ENCODE results near the gene FOXF1. TPM values are rescaled to one million over a fixed set of nuclear protein-coding genes. Genes with fewer than 3 reads are reported as not detected.

Gene FOXF1
- total RNA-seq, 2 donors from 2014 or later = not detected

DNA sequence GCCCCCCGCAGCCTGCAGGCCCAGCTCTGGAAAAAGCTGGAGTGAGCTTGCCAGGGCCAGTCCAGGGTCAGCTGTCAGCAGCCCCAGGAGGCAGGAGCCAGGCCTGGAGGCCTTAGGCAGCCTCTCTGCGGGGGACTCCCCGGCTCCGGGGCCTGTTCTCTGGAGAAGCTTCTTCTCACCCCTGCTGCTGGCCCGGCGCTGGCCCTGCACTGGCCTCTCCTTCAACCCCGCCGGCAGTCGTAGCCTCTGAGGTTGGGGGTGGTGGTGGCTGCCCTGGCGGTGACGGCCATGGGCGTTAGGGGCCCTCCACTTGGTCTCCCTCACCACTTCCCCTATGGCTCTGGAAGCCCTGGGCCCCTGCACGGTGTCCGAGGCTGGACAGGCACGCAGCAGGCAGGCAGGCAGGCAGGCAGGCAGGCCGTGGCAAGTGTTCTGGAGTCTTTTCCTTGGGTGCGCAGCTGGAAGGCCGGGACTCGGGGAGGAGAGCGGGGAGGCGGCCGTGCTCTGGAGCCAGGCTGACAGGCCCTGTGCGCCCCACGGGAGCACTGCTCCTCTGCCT is 2.1 kb downstream of the FOXF1 start:
- H3K27ac Mint-ChIP-seq = no peak overlapping the region
- H3K4me3 Mint-ChIP-seq = peak overlapping the region; percentile 17

DNA sequence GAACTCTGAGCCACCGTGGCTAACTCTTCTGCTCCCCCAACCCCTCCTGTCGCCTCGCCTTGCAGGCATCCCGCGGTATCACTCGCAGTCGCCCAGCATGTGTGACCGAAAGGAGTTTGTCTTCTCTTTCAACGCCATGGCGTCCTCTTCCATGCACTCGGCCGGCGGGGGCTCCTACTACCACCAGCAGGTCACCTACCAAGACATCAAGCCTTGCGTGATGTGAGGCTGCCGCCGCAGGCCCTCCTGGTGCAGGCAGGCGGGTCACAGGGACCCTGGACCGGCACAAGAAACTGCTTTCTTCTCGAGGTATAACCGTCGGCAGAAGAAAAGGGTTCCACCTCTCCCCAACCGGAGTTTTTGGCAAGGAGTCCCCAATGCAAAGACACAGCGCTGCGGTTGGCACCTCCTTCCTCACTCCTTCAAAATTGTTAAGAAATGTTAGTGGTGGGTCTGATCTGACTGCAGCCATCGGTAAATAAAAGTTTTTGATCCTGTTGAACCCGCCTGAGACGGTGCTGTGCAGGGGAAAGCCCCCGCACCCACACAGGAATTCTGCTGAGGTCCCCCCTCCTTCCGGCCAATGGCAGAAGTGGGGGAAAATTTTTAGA is 2.6 kb downstream of the FOXF1 start:
- 0 to 3% methylated on average over 1 to 28 of the region's 29 CpGs for WGBS, 2 experiments (ENCODE audit: insufficient coverage in 1 of 2, insufficient read length in 1 of 2)
- H3K27me3 ChIP-seq (ENCODE audit: control insufficient read depth, insufficient read depth, low read length, poor library complexity, severe bottlenecking) = peaks cover 100% of the 10 kb centered on the region
- peaks cover 13% of the 10 kb centered on the region for H3K4me1 Mint-ChIP-seq
- no peaks in the 10 kb centered on the region for H3K9me3 Mint-ChIP-seq
- peak; percentile 75 for DNase-seq
- H3K27ac Mint-ChIP-seq = no peak overlapping the region
- no peaks in the 10 kb centered on the region for H3K36me3 Mint-ChIP-seq (ENCODE audit: low read depth)
- no peak overlapping the region for H3K27ac ChIP-seq (ENCODE audit: low read depth, low read length)
- peaks cover 100% of the 10 kb centered on the region for H3K27me3 Mint-ChIP-seq (ENCODE audit: insufficient read depth)
- no peak overlapping the region for H3K4me3 ChIP-seq (ENCODE audit: low read length)
- peaks cover 3% of the 10 kb centered on the region for H3K4me1 ChIP-seq (ENCODE audit: control insufficient read depth, insufficient read depth, low read length)
- H3K36me3 ChIP-seq (ENCODE audit: control insufficient read depth, insufficient read depth, low read length) = no peaks in the 10 kb centered on the region
- H3K9me3 ChIP-seq (ENCODE audit: control insufficient read depth, low read length) = no peaks in the 10 kb centered on the region
- H3K9ac ChIP-seq (ENCODE audit: extremely low read depth, low read length, poor library complexity, severe bottlenecking) = no peak overlapping the region
- TF ChIP-seq, protein P1, sequence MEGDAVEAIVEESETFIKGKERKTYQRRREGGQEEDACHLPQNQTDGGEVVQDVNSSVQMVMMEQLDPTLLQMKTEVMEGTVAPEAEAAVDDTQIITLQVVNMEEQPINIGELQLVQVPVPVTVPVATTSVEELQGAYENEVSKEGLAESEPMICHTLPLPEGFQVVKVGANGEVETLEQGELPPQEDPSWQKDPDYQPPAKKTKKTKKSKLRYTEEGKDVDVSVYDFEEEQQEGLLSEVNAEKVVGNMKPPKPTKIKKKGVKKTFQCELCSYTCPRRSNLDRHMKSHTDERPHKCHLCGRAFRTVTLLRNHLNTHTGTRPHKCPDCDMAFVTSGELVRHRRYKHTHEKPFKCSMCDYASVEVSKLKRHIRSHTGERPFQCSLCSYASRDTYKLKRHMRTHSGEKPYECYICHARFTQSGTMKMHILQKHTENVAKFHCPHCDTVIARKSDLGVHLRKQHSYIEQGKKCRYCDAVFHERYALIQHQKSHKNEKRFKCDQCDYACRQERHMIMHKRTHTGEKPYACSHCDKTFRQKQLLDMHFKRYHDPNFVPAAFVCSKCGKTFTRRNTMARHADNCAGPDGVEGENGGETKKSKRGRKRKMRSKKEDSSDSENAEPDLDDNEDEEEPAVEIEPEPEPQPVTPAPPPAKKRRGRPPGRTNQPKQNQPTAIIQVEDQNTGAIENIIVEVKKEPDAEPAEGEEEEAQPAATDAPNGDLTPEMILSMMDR (conservative IDR thresholded peaks at IDR 0.05) = no peak
- peak overlapping the region; percentile 17 for H3K4me3 Mint-ChIP-seq

More for the DNA sequence above, 2.1 kb downstream of the FOXF1 start:
- H3K9me3 ChIP-seq (ENCODE audit: control insufficient read depth, low read length) = no peaks in the 10 kb centered on the region
- no peaks in the 10 kb centered on the region for H3K36me3 Mint-ChIP-seq (ENCODE audit: low read depth)
- H3K27ac ChIP-seq (ENCODE audit: low read depth, low read length) = no peak overlapping the region
- peaks cover 13% of the 10 kb centered on the region for H3K4me1 Mint-ChIP-seq
- peaks cover 100% of the 10 kb centered on the region for H3K27me3 ChIP-seq (ENCODE audit: control insufficient read depth, insufficient read depth, low read length, poor library complexity, severe bottlenecking)
- no peaks in the 10 kb centered on the region for H3K9me3 Mint-ChIP-seq
- no peaks in the 10 kb centered on the region for H3K36me3 ChIP-seq (ENCODE audit: control insufficient read depth, insufficient read depth, low read length)
- peak; percentile 79 for DNase-seq
- H3K9ac ChIP-seq (ENCODE audit: extremely low read depth, low read length, poor library complexity, severe bottlenecking) = no peak overlapping the region
- no peak overlapping the region for H3K4me3 ChIP-seq (ENCODE audit: low read length)
- TF ChIP-seq, protein P1 (conservative IDR thresholded peaks at IDR 0.05) = no peak
- 5% methylated on average over 8 to 23 of the region's 24 CpGs for WGBS, 2 experiments (ENCODE audit: insufficient coverage in 1 of 2, insufficient read length in 1 of 2)
- peaks cover 100% of the 10 kb centered on the region for H3K27me3 Mint-ChIP-seq (ENCODE audit: insufficient read depth)
- H3K4me1 ChIP-seq (ENCODE audit: control insufficient read depth, insufficient read depth, low read length) = peaks cover 3% of the 10 kb centered on the region

DNA sequence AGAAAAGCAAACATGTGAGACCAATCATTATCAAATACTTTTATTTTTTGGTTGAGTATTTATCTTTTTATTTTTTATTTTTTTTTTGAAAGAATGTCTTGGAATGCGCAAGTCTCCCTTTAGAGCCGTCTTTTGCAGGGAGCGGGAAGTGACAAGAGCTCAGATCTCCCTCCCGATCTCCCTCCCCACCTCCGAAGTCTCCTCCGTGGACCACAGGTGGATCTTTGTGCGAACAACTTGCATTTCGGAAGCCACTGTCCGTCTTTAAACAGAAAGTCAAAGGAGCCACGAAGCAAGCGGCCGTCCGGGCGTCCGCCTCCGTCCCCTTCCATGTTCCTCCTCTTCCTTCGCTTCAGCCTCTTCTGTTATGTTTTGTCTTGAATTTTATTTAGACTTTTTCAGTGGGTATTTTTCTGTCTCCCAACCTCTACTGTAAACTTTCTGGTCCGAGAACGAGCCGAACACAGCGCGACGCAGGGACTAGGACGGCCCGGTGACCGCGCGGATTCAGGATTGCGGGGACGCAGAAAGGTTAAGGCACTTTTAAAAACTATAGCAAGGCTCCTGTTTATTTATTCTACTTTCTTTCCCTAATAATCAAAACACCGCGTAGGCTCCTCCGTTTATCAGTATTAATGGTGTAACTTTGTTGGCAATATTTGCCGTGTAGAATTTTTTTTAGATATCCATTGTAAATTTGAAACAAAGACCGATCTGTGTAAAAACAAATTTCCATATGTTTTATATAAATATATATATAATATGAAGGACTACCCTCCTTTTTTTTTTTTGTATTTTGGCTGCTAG is 3.3 kb downstream of the FOXF1 start:
- no peak overlapping the region for H3K9ac ChIP-seq (ENCODE audit: extremely low read depth, low read length, poor library complexity, severe bottlenecking)
- DNase-seq = no peak
- no peaks in the 10 kb centered on the region for H3K36me3 ChIP-seq (ENCODE audit: control insufficient read depth, insufficient read depth, low read length)
- H3K27me3 ChIP-seq (ENCODE audit: control insufficient read depth, insufficient read depth, low read length, poor library complexity, severe bottlenecking) = peaks cover 100% of the 10 kb centered on the region
- no peaks in the 10 kb centered on the region for H3K9me3 Mint-ChIP-seq
- WGBS, 2 experiments (ENCODE audit: insufficient coverage in 1 of 2, insufficient read length in 1 of 2) = 0 to 4% methylated on average over 4 to 33 of the region's 35 CpGs
- H3K4me1 Mint-ChIP-seq = peaks cover 13% of the 10 kb centered on the region
- no peaks in the 10 kb centered on the region for H3K9me3 ChIP-seq (ENCODE audit: control insufficient read depth, low read length)
- no peak overlapping the region for H3K4me3 ChIP-seq (ENCODE audit: low read length)
- no peaks in the 10 kb centered on the region for H3K36me3 Mint-ChIP-seq (ENCODE audit: low read depth)
- H3K27me3 Mint-ChIP-seq (ENCODE audit: insufficient read depth) = peaks cover 100% of the 10 kb centered on the region
- no peak overlapping the region for H3K27ac Mint-ChIP-seq
- H3K27ac ChIP-seq (ENCODE audit: low read depth, low read length) = no peak overlapping the region
- peaks cover 3% of the 10 kb centered on the region for H3K4me1 ChIP-seq (ENCODE audit: control insufficient read depth, insufficient read depth, low read length)
- TF ChIP-seq, protein P1 (conservative IDR thresholded peaks at IDR 0.05) = no peak
- H3K4me3 Mint-ChIP-seq = no peak overlapping the region

Measured in endodermal cell (in vitro differentiated cells).